Lung (tissue), 16 donors: ENCODE measurements around the gene PHF1. TPM values are rescaled to one million over a fixed set of nuclear protein-coding genes. Genes with fewer than 3 reads are reported as not detected.
"Not testable (repeated sequence)": the region's sequence is repeated elsewhere in the genome, so short reads cannot be mapped to it uniquely, and the experiment has no call there.

ENCODE experiments used
- ATAC-seq: fragments of 200-7000 bp; cut with Tn5 transposase; one replicate; pipeline ENCODE4 v1.9.1; 2020; ENCODE audit warnings: moderate number of reproducible peaks; ENCODE audit not compliant: insufficient read depth, low FRiP score
- DNase-seq, 3 donors: peaks; one replicate each; pipeline ENCODE4 v3.0.0-alpha.2; 2013 to 2017
- H3K27ac ChIP-seq, 2 donors: one replicate each; pipeline ENCODE4 v1.5.1; 2013; ENCODE audit warnings: mild to moderate bottlenecking in 2 of 2, moderate library complexity in 2 of 2, control low read depth in 1 of 2, inconsistent platforms in 1 of 2, low read depth in 1 of 2, low read length in 1 of 2
- H3K27me3 ChIP-seq, 3 donors: one replicate each; pipeline ENCODE4 v1.5.1; 2013; ENCODE audit warnings: low read length in 2 of 3; ENCODE audit not compliant: control insufficient read depth in 3 of 3, insufficient read depth in 3 of 3
- H3K36me3 ChIP-seq, 4 donors: one replicate each; pipeline ENCODE4 v1.5.1; 2013; ENCODE audit warnings: low read length in 4 of 4, mild to moderate bottlenecking in 1 of 4, moderate library complexity in 1 of 4; ENCODE audit not compliant: control insufficient read depth in 4 of 4, insufficient read depth in 4 of 4
- H3K4me1 ChIP-seq, 5 donors: one replicate each; pipeline ENCODE4 v1.5.1; 2013; ENCODE audit warnings: low read length in 5 of 5, mild to moderate bottlenecking in 2 of 5, moderate library complexity in 1 of 5; ENCODE audit not compliant: control insufficient read depth in 5 of 5, insufficient read depth in 5 of 5
- H3K4me3 ChIP-seq: one replicate; pipeline ENCODE4 v1.5.1; 2013; ENCODE audit warnings: mild to moderate bottlenecking, control low read depth, moderate library complexity
- H3K9ac ChIP-seq, 2 donors: one replicate each; pipeline ENCODE4 v1.5.1; 2013; ENCODE audit warnings: low read length in 2 of 2, control low read depth in 1 of 2; ENCODE audit not compliant: insufficient read depth in 1 of 2
- H3K9me3 ChIP-seq, 4 donors: one replicate each; pipeline ENCODE4 v1.5.1; 2013; ENCODE audit warnings: low read length in 3 of 4, mild to moderate bottlenecking in 1 of 4, moderate library complexity in 1 of 4; ENCODE audit not compliant: control insufficient read depth in 4 of 4, insufficient read depth in 3 of 4
- WGBS, 2 donors: extraction: QIAGEN DNeasy Blood & Tissue Kit; methylation state at CpG; one replicate each; pipeline ENCODE4 v1.1.7; 2013; 5-methylcytosine and 5-hydroxymethylcytosine counted together
- long read RNA-seq, 5 donors: transcript quantifications; one replicate each; lab custom pipeline, GENCODE V29; 2026
- polyA plus RNA-seq, 2 donors: library from polyadenylated mRNA; stranded (reverse); fragments of 200-250 nt; gene quantifications; one replicate each; pipeline ENCODE4 v1.2.1, GENCODE V29; 2013
- total RNA-seq, 2 donors: library from RNA; depleted of rRNA in 1 of 2; stranded (reverse); fragments of >200 nt in 1 of 2; gene quantifications; one replicate each; pipeline ENCODE4 v1.2.1, GENCODE V29; 2014 to 2021
- TF ChIP-seq, protein P1 (sequence below): IDR thresholded peaks from 2 replicates; pipeline ENCODE4 v1.5.1; 2012; ENCODE audit warnings: mild to moderate bottlenecking; ENCODE audit errors: control extremely low read depth, extremely low read depth
- donor health status: control.
- donor health status: control.
- donor health status: Bipolar disorder and iron deficiency.
- donor health status: healthy.
- donor health status: DM: yes; HTN: yes; CAD: no.

PHF1 gene
- total RNA-seq (10 to 100 TPM; 30.9 to 49.3 TPM), polyA plus RNA-seq (100 to 1,000 TPM in 1 of 2 donors, 10 to 100 TPM in 1; 40.8 to 121 TPM)
- long read RNA-seq, donor 1, partial matches to known transcripts, result 8 of 14 reads
- long read RNA-seq, donor 1, other reads (novel, unspliced or antisense), result 0 of 14 reads
- long read RNA-seq, donor 2, partial matches to known transcripts, result 0 of 2 reads
- long read RNA-seq, donor 2, other reads (novel, unspliced or antisense), result 0 of 2 reads
- long read RNA-seq, donor 3, partial matches to known transcripts, result 0 of 4 reads
- long read RNA-seq, donor 3, other reads (novel, unspliced or antisense), result 0 of 4 reads
- long read RNA-seq, donor 4, result 0 reads
- long read RNA-seq, donor 5, transcript PHF1-207 (2 exons, 933 nt), result major isoform, 5 of 14 reads
- long read RNA-seq, donor 5, partial matches to known transcripts, result 5 of 14 reads
- long read RNA-seq, donor 5, other reads (novel, unspliced or antisense), result 0 of 14 reads

DNA sequence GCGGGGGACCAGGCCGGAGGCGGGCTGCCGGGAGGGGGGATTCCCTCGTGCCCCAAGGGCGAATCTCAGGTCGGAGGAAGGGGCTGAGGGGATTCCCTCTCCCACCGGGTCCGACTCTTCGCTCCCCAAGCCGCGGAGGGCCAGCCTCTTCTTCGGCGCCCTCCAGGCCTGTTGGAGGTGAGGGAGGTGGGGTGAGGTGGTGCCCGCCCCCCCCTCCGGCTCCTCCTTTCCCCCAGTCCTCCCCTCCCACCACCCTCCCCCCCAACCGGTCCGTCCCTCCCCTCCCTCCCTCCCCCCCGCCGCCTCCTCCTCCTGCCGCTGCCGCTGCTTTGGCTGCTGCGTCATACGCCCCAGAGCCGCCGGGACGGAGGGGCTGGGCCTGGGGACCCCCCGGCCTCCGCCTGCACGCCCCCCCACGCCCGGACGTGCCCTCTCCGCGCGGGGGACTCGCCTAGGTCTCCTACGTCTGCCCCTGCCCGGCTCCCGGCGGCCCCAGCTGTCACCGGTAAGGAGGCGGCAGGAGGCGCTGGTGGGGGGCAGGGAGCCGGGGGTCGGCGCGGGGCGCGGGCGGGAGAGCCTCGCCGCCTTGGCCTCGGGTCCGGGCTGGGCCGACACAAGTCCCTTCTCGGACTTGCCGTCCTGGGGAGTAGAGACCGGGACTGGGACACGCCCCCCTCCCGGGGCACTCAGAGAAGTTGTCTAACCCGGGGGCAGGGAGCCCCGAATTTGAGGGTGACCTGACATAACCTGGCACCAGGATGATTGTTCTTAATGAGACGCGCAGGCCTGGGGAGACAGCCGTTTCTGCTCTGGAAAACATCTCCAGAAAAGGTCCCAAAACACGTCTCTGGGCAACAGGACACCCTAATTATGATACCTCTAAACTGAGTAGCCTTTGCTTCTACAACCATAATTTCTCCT lies at the start of gene PHF1:
Gene PHF1, plus strand, starts transcription at position 304 of the 921 bp plus-strand sequence. CDS start 1,250 bp downstream, outside the sequence.
- TF ChIP-seq, protein P1, sequence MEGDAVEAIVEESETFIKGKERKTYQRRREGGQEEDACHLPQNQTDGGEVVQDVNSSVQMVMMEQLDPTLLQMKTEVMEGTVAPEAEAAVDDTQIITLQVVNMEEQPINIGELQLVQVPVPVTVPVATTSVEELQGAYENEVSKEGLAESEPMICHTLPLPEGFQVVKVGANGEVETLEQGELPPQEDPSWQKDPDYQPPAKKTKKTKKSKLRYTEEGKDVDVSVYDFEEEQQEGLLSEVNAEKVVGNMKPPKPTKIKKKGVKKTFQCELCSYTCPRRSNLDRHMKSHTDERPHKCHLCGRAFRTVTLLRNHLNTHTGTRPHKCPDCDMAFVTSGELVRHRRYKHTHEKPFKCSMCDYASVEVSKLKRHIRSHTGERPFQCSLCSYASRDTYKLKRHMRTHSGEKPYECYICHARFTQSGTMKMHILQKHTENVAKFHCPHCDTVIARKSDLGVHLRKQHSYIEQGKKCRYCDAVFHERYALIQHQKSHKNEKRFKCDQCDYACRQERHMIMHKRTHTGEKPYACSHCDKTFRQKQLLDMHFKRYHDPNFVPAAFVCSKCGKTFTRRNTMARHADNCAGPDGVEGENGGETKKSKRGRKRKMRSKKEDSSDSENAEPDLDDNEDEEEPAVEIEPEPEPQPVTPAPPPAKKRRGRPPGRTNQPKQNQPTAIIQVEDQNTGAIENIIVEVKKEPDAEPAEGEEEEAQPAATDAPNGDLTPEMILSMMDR, result no peak
- DNase-seq (no peak), ATAC-seq (peak; percentile 71)
- Histone ChIP-seq H3K27me3 (no peaks in the 10 kb centered on the region), H3K9me3 (no peaks in the 10 kb centered on the region), H3K4me3 (peak within 1 kb of the TSS; percentile 72), H3K4me1 (peaks cover 1 to 18% (median 5%) of the 10 kb centered on the region in 5 donors), H3K9ac (peak within 1 kb of the TSS; percentile 57 to 83), H3K36me3 (peaks cover 4 to 31% (median 21%) of the 10 kb centered on the region in 4 donors), H3K27ac (peak within 1 kb of the TSS; percentile 92)
- WGBS, 2 donors, result 0 to 1% methylated on average over 33 to 65 of the region's 67 CpGs

DNA sequence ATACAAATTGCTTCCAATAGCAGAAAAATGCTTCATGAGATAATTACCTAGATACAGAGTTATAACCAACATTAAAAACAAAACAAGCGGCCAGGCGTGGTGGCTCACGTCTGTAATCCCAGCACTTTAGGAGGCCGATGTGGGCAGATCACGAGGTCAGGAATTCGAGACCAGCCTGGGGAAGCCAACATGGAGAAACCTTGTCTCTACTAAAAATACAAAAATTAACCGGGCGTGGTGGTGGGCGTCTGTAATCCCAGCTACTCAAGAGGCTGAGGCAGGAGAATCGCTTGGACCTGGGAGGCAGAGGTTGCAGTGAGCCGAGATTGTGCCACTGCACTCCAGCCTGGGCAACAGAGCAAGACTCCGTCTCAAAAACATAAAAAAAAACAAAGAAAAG lies 47.3 kb upstream of the PHF1 start:
- 91 to 95% methylated on average over 12 of the region's 12 CpGs for WGBS, 2 donors
- DNase-seq, H3K4me1 ChIP-seq, H3K9me3 ChIP-seq, H3K4me3 ChIP-seq, H3K27ac ChIP-seq, H3K36me3 ChIP-seq, H3K9ac ChIP-seq, ATAC-seq, H3K27me3 ChIP-seq: not testable (repeated sequence)

DNA sequence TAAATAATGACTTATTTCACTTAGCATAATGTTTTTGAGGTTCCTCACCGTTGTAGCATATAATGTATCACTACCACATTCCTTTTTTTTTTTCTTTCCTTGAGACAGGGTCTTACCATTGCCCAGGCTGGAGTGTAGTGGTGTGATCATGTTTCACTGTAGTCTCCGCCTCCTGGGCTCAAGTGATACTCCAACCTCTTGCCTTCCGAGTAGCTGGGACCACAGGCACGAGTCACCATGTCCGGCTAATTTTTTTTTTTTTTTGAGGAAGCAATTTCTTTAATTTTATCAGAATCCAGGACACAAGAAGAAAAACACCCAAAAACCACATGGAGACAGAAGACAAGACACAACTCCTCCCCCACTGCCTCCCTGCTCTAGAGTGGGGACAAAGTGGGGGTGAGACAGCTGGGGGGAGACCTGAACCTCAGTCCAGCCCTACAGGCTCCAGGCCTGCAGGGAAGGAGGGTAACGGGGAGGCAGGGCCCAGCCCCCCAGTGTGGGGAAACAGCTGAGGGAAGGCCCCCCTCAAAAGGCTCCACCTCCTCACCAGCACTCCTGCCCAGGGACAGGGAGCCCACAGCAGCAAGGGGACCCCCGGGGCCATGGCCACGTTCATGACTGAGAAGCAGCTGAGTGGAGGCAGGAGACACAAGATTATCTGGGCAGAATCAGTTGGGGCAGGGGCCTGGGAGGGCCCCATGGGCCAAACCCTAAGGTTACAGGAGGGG lies 46.2 kb upstream of the PHF1 start:
- not testable (repeated sequence) for H3K4me1 ChIP-seq, H3K27me3 ChIP-seq, H3K4me3 ChIP-seq, ATAC-seq, H3K9ac ChIP-seq, H3K9me3 ChIP-seq, H3K36me3 ChIP-seq
- 34 to 36% methylated on average over 7 of the region's 8 CpGs for WGBS, 2 donors
- peak; percentile 76 to 91 (median 81) for DNase-seq
- peak overlapping the region in 1 of 2 donors; percentile 76 for H3K27ac ChIP-seq

DNA sequence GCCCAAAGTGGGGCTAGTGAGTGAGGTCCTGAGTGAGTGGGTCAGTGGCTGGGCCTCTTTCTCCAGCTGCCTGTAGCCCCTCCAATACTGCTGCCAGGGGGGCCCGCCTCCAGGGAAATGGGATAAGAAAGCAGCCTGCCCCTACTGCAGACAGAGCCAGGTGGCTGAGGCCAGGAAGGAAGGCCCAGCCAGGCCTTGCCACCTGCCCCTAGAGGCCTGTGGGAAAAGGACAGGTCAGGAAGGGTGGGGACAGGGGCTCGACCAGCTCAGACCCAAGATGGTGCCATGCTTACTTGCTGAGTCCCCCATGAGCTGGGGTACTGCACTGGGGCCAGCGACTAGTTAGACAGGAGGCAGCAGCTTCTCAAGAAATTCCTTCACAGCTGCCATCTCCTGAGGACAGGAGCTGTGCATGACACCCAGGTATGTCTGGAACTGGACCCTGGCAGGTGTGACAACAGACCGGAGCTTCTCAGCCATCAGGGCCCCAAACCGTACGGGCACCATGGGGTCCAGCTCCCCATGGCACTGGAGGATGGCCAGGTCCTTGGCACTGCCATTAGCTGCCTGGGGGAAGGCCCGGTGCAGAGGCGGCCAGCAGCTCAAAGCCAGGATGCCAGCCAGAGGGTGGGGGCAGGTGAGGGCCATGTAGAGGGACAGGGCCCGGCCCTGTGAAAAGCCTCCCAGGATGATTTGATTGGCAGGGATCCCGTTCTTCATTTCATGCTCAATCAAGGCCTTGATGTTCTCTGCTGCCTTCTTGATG lies 45.4 kb upstream of the PHF1 start:
- peak overlapping the region in 1 of 2 donors; percentile 76 for H3K27ac ChIP-seq
- H3K36me3 ChIP-seq, H3K4me3 ChIP-seq, H3K9ac ChIP-seq, H3K27me3 ChIP-seq, H3K9me3 ChIP-seq, ATAC-seq, DNase-seq, H3K4me1 ChIP-seq: not testable (repeated sequence)
- WGBS, 2 donors, result 81 to 83% methylated on average over 10 of the region's 10 CpGs
